IMR-90 (cell line): ENCODE data around the gene SLC5A11. TPM values are rescaled to one million over a fixed set of nuclear protein-coding genes. Genes with fewer than 3 reads are reported as not detected.

ENCODE experiments used
- ATAC-seq: fragments of 200-7000 bp; cut with Tn5 transposase; 2 replicates; pipeline ENCODE4 v1.9.1; 2020; ENCODE audit warnings: low read depth, mild to moderate bottlenecking, moderate library complexity
- BruUV-seq: library from RNA; stranded (reverse); fragments of 400-500 nt; replicated peaks from 2 replicates; lab custom pipeline; 2021; lab: Mats Ljungman, UMichigan
- CTCF ChIA-PET: fragments of 300-600 bp; formaldehyde crosslinking; extraction: SDS; loops from one replicate; lab custom pipeline; 2021; ENCODE audit warnings: antibody characterized with exemption; lab: Yijun Ruan, JAX
- POLR2A ChIA-PET: fragments of 300-600 bp; sonication (Branson Sonifier 250); formaldehyde crosslinking; loops from one replicate; lab custom pipeline; 2022; ENCODE audit warnings: antibody characterized with exemption; ENCODE audit not compliant: unreplicated experiment; lab: Charles Lee
- DNase-seq: peaks from one replicate; pipeline ENCODE4 v3.0.0; 2013
- H2AFZ ChIP-seq: replicated peaks from 2 replicates; pipeline ENCODE3; 2013; ENCODE audit warnings: low read length, mild to moderate bottlenecking; ENCODE audit not compliant: poor library complexity
- H2AK5ac ChIP-seq: 2 replicates; pipeline ENCODE4 v1.6.1; 2013; ENCODE audit warnings: low read depth, low read length, inconsistent platforms
- H2AK9ac ChIP-seq: replicated peaks from 2 replicates; pipeline ENCODE3; 2013; ENCODE audit warnings: mild to moderate bottlenecking, low read depth, low read length, moderate library complexity; ENCODE audit not compliant: poor library complexity
- H2BK120ac ChIP-seq: 2 replicates; pipeline ENCODE4 v1.6.1; 2013; ENCODE audit warnings: low read depth, low read length, inconsistent platforms
- H2BK15ac ChIP-seq: 3 replicates; pipeline ENCODE4 v1.6.1; 2013; ENCODE audit warnings: low read depth, low read length, inconsistent platforms
- H2BK20ac ChIP-seq: 2 replicates; pipeline ENCODE4 v1.6.1; 2013; ENCODE audit warnings: low read depth, mild to moderate bottlenecking, inconsistent platforms, low read length, moderate library complexity
- H2BK5ac ChIP-seq: 2 replicates; pipeline ENCODE4 v1.6.1; 2013; ENCODE audit warnings: mild to moderate bottlenecking, low read depth, low read length, inconsistent platforms; ENCODE audit not compliant: poor library complexity, severe bottlenecking
- H3K14ac ChIP-seq: replicated peaks from 2 replicates; pipeline ENCODE4 v1.6.1; 2013; ENCODE audit warnings: low read depth, low read length, inconsistent platforms
- H3K18ac ChIP-seq: 2 replicates; pipeline ENCODE4 v1.6.1; 2013; ENCODE audit warnings: low read depth, low read length, control low read depth
- H3K23ac ChIP-seq: 2 replicates; pipeline ENCODE4 v1.6.1; 2013; ENCODE audit warnings: low read depth, low read length, inconsistent platforms
- H3K27ac ChIP-seq: 2 replicates; pipeline ENCODE4 v1.5.1; 2013; ENCODE audit warnings: mild to moderate bottlenecking, control low read depth, low read length; ENCODE audit not compliant: insufficient read depth
- H3K27me3 ChIP-seq: 2 replicates; pipeline ENCODE4 v1.6.1; 2013; ENCODE audit warnings: low read length; ENCODE audit not compliant: control insufficient read depth, insufficient read depth
- H3K36me3 ChIP-seq: 2 replicates; pipeline ENCODE4 v1.6.1; 2013; ENCODE audit warnings: low read length, mixed read lengths; ENCODE audit not compliant: control insufficient read depth, insufficient read depth
- H3K4ac ChIP-seq: 2 replicates; pipeline ENCODE4 v1.6.1; 2013; ENCODE audit warnings: low read depth, low read length, inconsistent platforms
- H3K4me1 ChIP-seq: 2 replicates; pipeline ENCODE4 v1.6.1; 2013; ENCODE audit warnings: low read length, mixed read lengths; ENCODE audit not compliant: control insufficient read depth, insufficient read depth
- H3K4me2 ChIP-seq: 2 replicates; pipeline ENCODE4 v1.6.1; 2013; ENCODE audit warnings: low read depth, mild to moderate bottlenecking, control low read depth, low read length, moderate library complexity
- H3K4me3 ChIP-seq: 2 replicates; pipeline ENCODE4 v1.5.1; 2013; ENCODE audit warnings: low read depth, mild to moderate bottlenecking, control low read depth, low read length, moderate library complexity; ENCODE audit not compliant: insufficient read depth
- H3K56ac ChIP-seq: 2 replicates; pipeline ENCODE4 v1.6.1; 2013; ENCODE audit warnings: low read length, inconsistent platforms; ENCODE audit not compliant: insufficient read depth; ENCODE audit errors: extremely low read depth
- H3K79me1 ChIP-seq, 2 experiments: 2 replicates each; pipeline ENCODE4 v1.6.1; 2013; ENCODE audit warnings: low read length in 2 of 2, inconsistent platforms in 1 of 2, low read depth in 1 of 2
- H3K9ac ChIP-seq: 2 replicates; pipeline ENCODE4 v1.6.1; 2013; ENCODE audit warnings: low read depth, low read length, control low read depth
- H3K9me1 ChIP-seq: 2 replicates; pipeline ENCODE4 v1.6.1; 2013; ENCODE audit warnings: low read length, inconsistent platforms; ENCODE audit not compliant: insufficient read depth
- H3K9me3 ChIP-seq: 2 replicates; pipeline ENCODE4 v1.6.1; 2013; ENCODE audit warnings: low read length; ENCODE audit not compliant: control insufficient read depth, insufficient read depth
- H4K20me1 ChIP-seq: 2 replicates; pipeline ENCODE4 v1.6.1; 2013; ENCODE audit warnings: low read length, inconsistent platforms; ENCODE audit not compliant: insufficient read depth
- H4K5ac ChIP-seq: 2 replicates; pipeline ENCODE4 v1.6.1; 2013; ENCODE audit warnings: mild to moderate bottlenecking, low read depth, low read length, control low read depth
- H4K8ac ChIP-seq, 2 experiments: 2 replicates each; pipeline ENCODE4 v1.6.1; 2013; ENCODE audit warnings: low read depth in 2 of 2, low read length in 2 of 2, control low read depth in 1 of 2, inconsistent platforms in 1 of 2
- H4K91ac ChIP-seq: 2 replicates; pipeline ENCODE4 v1.6.1; 2013; ENCODE audit warnings: low read depth, low read length, inconsistent platforms; ENCODE audit not compliant: insufficient read depth
- BHLHE40 ChIP-seq: fragments of 150-350 bp; IDR thresholded peaks from 2 replicates; pipeline ENCODE4 v1.6.1; 2016; ENCODE audit warnings: mild to moderate bottlenecking, low read depth, low read length
- ELK1 ChIP-seq: fragments of 150-350 bp; IDR thresholded peaks from 2 replicates; pipeline ENCODE4 v1.6.1; 2016; ENCODE audit warnings: low read depth, mild to moderate bottlenecking, low read length, moderate library complexity, borderline replicate concordance
- MAFK ChIP-seq: IDR thresholded peaks from 2 replicates; pipeline ENCODE4 v1.6.1; 2012; ENCODE audit warnings: low read depth, low read length, improper control_type of control experiment
- whole genome bisulfite sequencing, 2 experiments: methylation state at CpG; one replicate each; pipeline versions ENCODE4 v1.1.5 to v1.1.7; 2013; ENCODE audit warnings: missing lambda C conversion rate in 2 of 2; ENCODE audit not compliant: insufficient read length in 1 of 2; ENCODE audit errors: extremely low coverage in 2 of 2; 5-methylcytosine and 5-hydroxymethylcytosine counted together
- dilution Hi-C: fragments of 300-500 bp; cut with HindIII; formaldehyde crosslinking; loops from one replicate; pipeline ENCODE4 v1.14.3; 2018; ENCODE audit warnings: low sequenced_read_pairs; ENCODE audit not compliant: unreplicated experiment
- in situ Hi-C: fragments of 300-500 bp; cut with MboI; formaldehyde crosslinking; loops from 3 replicates; pipeline ENCODE4 v1.14.3; 2019; ENCODE audit warnings: low sequenced_read_pairs, inconsistent platforms, mixed read lengths
- intact Hi-C: fragments of 100-400 bp; cut with micrococcal nuclease; formaldehyde crosslinking; loops from 2 replicates; pipeline ENCODE4 v1.10.0; 2022
- polyA plus RNA-seq, 3 experiments: library from polyadenylated mRNA; depleted of rRNA; stranded (reverse); fragments of >200 nt; gene quantifications; 2 replicates each; pipeline ENCODE4 v1.2.3, GENCODE V29; 2012; ENCODE audit warnings: low replicate concordance in 1 of 3
- total RNA-seq: library from RNA; depleted of rRNA; stranded (reverse); fragments of >200 nt; gene quantifications from 2 replicates; pipeline ENCODE4 v1.2.3, GENCODE V29; 2012
- TF ChIP-seq, protein P1 (sequence below): fragments of 150-350 bp; IDR thresholded peaks from 2 replicates; pipeline ENCODE4 v1.6.1; 2017; ENCODE audit warnings: mild to moderate bottlenecking, antibody characterized with exemption, low read length, low read depth

Gene SLC5A11
- total and polyA plus RNA-seq, 2 of the 4 experiments (the other 2 are of a cell fraction), result under 0.01 TPM; not detected in 1

DNA sequence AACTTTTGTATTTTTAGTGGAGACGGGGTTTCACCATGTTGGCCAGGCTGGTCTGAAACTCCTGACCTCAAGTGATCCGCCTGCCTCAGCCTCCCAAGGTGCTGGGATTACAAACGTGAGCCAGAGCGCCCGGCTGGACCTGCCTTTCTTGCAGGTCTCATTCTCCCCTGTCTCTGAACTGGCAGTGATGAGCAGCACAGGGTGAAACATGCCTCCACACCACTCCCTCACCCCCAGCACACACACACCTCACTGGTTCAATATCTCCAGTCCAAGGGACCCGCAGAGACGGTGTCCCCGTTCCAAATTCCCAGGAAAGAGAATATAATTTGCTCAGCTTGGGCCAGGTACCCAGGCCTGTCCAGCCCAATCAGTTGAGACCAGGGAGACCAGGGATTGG, 23.3 kb downstream of the SLC5A11 start:
- ATAC-seq (no peak), DNase-seq (no peak)
- dilution Hi-C loops (no loop called here), intact Hi-C loops (no loop called here), in situ Hi-C loops (no loop called here)
- H3K9ac ChIP-seq, result no peak overlapping the region
- no peak overlapping the region for H4K91ac ChIP-seq
- no peak overlapping the region for H2AK5ac ChIP-seq
- no peak overlapping the region for H2BK15ac ChIP-seq
- no peak overlapping the region for H3K4me3 ChIP-seq
- no peak overlapping the region for H2BK5ac ChIP-seq
- no peak overlapping the region for H3K4me2 ChIP-seq
- TF ChIP-seq, protein P1, sequence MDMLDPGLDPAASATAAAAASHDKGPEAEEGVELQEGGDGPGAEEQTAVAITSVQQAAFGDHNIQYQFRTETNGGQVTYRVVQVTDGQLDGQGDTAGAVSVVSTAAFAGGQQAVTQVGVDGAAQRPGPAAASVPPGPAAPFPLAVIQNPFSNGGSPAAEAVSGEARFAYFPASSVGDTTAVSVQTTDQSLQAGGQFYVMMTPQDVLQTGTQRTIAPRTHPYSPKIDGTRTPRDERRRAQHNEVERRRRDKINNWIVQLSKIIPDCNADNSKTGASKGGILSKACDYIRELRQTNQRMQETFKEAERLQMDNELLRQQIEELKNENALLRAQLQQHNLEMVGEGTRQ, result no peak
- no peak for TF ChIP-seq BHLHE40
- TF ChIP-seq MAFK, result no peak
- no peak for TF ChIP-seq ELK1
- no peak overlapping the region for H2BK20ac ChIP-seq
- no peak overlapping the region for H3K27ac ChIP-seq
- no peak overlapping the region for H3K14ac ChIP-seq
- no peak overlapping the region for H4K8ac ChIP-seq
- H2AFZ ChIP-seq, result no peak overlapping the region
- ChIA-PET CTCF (no interaction called here), POLR2A (no interaction called here)
- H4K20me1 ChIP-seq, result no peaks in the 10 kb centered on the region
- no peak overlapping the region for H3K56ac ChIP-seq
- H3K9me3 ChIP-seq, result peaks cover 1% of the 10 kb centered on the region
- H3K4ac ChIP-seq, result no peak overlapping the region
- BruUV-seq, result no TSS peak
- H4K5ac ChIP-seq, result no peak overlapping the region
- H3K27me3 ChIP-seq, result peaks cover 6% of the 10 kb centered on the region; the same call in 1 of the 2 replicates
- H3K23ac ChIP-seq, result no peak overlapping the region
- H3K36me3 ChIP-seq, result no peaks in the 10 kb centered on the region
- 89% methylated on average over 3 of the region's 8 CpGs; no CpG with 5 or more reads in 1 of the 2 experiments for WGBS, 2 experiments
- H3K18ac ChIP-seq, result no peak overlapping the region
- H3K9me1 ChIP-seq, result no peaks in the 10 kb centered on the region
- H2BK120ac ChIP-seq, result no peak overlapping the region
- no peaks in the 10 kb centered on the region for H3K4me1 ChIP-seq
- H3K79me1 ChIP-seq, result no peaks in the 10 kb centered on the region
- H2AK9ac ChIP-seq, result no peak overlapping the region
